Fibroblast of lung (primary cell): ENCODE data around the gene PKP3. TPM values are rescaled to one million over a fixed set of nuclear protein-coding genes. Genes with fewer than 3 reads are reported as not detected.
"Not testable (repeated sequence)": the region's sequence is repeated elsewhere in the genome, so short reads cannot be mapped to it uniquely, and the experiment has no call there.

Experiments
- DNase-seq, 2 donors: peaks; one replicate each; pipeline versions ENCODE4 v3.0.0 to v3.0.0-alpha.2; 2010; ENCODE audit warnings: low read depth in 2 of 2
- H2AFZ ChIP-seq: 2 replicates; pipeline ENCODE4 v1.5.1; 2012; ENCODE audit warnings: low read length, control low read depth, inconsistent platforms
- H3K27ac ChIP-seq: 2 replicates; pipeline ENCODE4 v1.5.1; 2011; ENCODE audit warnings: low read length, control low read depth; ENCODE audit not compliant: insufficient read depth
- H3K27me3 ChIP-seq: 2 replicates; pipeline ENCODE4 v1.5.1; 2011; ENCODE audit warnings: mild to moderate bottlenecking, low read length; ENCODE audit not compliant: control insufficient read depth, insufficient read depth
- H3K36me3 ChIP-seq: 2 replicates; pipeline ENCODE4 v1.5.1; 2011; ENCODE audit warnings: low read length; ENCODE audit not compliant: control insufficient read depth, insufficient read depth
- H3K4me1 ChIP-seq: 2 replicates; pipeline ENCODE4 v1.5.1; 2011; ENCODE audit warnings: low read length; ENCODE audit not compliant: control insufficient read depth, insufficient read depth; ENCODE audit errors: extremely low read depth
- H3K4me2 ChIP-seq: 2 replicates; pipeline ENCODE4 v1.5.1; 2011; ENCODE audit warnings: low read length, control low read depth; ENCODE audit not compliant: insufficient read depth; ENCODE audit errors: extremely low read depth
- H3K4me3 ChIP-seq, 4 experiments: fragments of 200-600 bp in 1 of 4; sonication (generic) in 1 of 4; replicated peaks in 1 of 4; 2 replicates each; pipeline ENCODE4 v1.5.1; 2011 to 2016; ENCODE audit warnings: low read length in 4 of 4, low read depth in 3 of 4, mild to moderate bottlenecking in 3 of 4, control low read depth in 2 of 4, inconsistent platforms in 1 of 4, mixed read lengths in 1 of 4; ENCODE audit not compliant: insufficient read depth in 1 of 4; ENCODE audit errors: control extremely low read depth in 1 of 4
- H3K79me2 ChIP-seq: 2 replicates; pipeline ENCODE4 v1.5.1; 2012; ENCODE audit warnings: mild to moderate bottlenecking, low read length, inconsistent platforms; ENCODE audit not compliant: control insufficient read depth, insufficient read depth
- H3K9ac ChIP-seq: 2 replicates; pipeline ENCODE4 v1.5.1; 2011; ENCODE audit warnings: mild to moderate bottlenecking, low read length, control low read depth; ENCODE audit not compliant: insufficient read depth
- H3K9me3 ChIP-seq: 2 replicates; pipeline ENCODE4 v1.5.1; 2012; ENCODE audit warnings: low read depth, low read length; ENCODE audit not compliant: control insufficient read depth, insufficient read depth
- H4K20me1 ChIP-seq: 2 replicates; pipeline ENCODE4 v1.5.1; 2011; ENCODE audit warnings: low read length; ENCODE audit not compliant: control insufficient read depth, insufficient read depth; ENCODE audit errors: extremely low read depth
- EZH2 ChIP-seq: IDR thresholded peaks from 2 replicates; pipeline ENCODE4 v1.5.1; 2012; ENCODE audit warnings: low read length, control low read depth, mild to moderate bottlenecking; ENCODE audit errors: missing control alignments
- polyA plus RNA-seq, 2 donors: library from polyadenylated mRNA; depleted of rRNA in 1 of 2; stranded (reverse) in 1 of 2; unstranded in 1 of 2; fragments of >200 nt; gene quantifications; 2 replicates each; pipeline ENCODE4 v1.2.1, GENCODE V29; 2011 to 2012; ENCODE audit warnings: missing spikeins in 1 of 2
- total RNA-seq: library from RNA; depleted of rRNA; stranded (reverse); fragments of >200 nt; gene quantifications from 2 replicates; pipeline ENCODE4 v1.2.1, GENCODE V29; 2014
- TF ChIP-seq, protein P1 (sequence below), 2 donors: IDR thresholded peaks in 1 of 2; conservative IDR thresholded peaks in 1 of 2; 1 replicate in 1 of 2; 2 replicates in 1 of 2; pipeline ENCODE4 v1.5.1; 2011 to 2012; ENCODE audit warnings: low read length in 2 of 2, control low read depth in 1 of 2, inconsistent platforms in 1 of 2, low read depth in 1 of 2, mild to moderate bottlenecking in 1 of 2

Gene PKP3
- total and polyA plus RNA-seq, 2 donors (not counting 1 experiment from before 2014, with no cell fraction given) = 0.17 to 0.83 TPM

GRCh38 chr11:399731-400211, 5.8 kb downstream of the PKP3 start:
- DNase-seq = no peak
- Histone ChIP-seq H3K4me1 (peaks cover under 1% of the 10 kb centered on the region), H3K4me2 (no peak overlapping the region), H3K9me3 (no peaks in the 10 kb centered on the region), H4K20me1 (no peaks in the 10 kb centered on the region), H3K79me2 (no peaks in the 10 kb centered on the region), H3K27ac (no peak overlapping the region), H3K9ac (no peak overlapping the region), H2AFZ (no peak overlapping the region), H3K4me3 (no peak overlapping the region), H3K27me3 (no peaks in the 10 kb centered on the region), H3K36me3 (no peaks in the 10 kb centered on the region)
- TF ChIP-seq, protein P1, sequence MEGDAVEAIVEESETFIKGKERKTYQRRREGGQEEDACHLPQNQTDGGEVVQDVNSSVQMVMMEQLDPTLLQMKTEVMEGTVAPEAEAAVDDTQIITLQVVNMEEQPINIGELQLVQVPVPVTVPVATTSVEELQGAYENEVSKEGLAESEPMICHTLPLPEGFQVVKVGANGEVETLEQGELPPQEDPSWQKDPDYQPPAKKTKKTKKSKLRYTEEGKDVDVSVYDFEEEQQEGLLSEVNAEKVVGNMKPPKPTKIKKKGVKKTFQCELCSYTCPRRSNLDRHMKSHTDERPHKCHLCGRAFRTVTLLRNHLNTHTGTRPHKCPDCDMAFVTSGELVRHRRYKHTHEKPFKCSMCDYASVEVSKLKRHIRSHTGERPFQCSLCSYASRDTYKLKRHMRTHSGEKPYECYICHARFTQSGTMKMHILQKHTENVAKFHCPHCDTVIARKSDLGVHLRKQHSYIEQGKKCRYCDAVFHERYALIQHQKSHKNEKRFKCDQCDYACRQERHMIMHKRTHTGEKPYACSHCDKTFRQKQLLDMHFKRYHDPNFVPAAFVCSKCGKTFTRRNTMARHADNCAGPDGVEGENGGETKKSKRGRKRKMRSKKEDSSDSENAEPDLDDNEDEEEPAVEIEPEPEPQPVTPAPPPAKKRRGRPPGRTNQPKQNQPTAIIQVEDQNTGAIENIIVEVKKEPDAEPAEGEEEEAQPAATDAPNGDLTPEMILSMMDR (conservative IDR thresholded peaks at IDR 0.05 in 1 of 2, IDR thresholded peaks at IDR 0.05 in 1 of 2; ENCODE audit: low read depth in 1 of 2, low read length in 2 of 2) = no peak
- no peak for TF ChIP-seq EZH2

DNA sequence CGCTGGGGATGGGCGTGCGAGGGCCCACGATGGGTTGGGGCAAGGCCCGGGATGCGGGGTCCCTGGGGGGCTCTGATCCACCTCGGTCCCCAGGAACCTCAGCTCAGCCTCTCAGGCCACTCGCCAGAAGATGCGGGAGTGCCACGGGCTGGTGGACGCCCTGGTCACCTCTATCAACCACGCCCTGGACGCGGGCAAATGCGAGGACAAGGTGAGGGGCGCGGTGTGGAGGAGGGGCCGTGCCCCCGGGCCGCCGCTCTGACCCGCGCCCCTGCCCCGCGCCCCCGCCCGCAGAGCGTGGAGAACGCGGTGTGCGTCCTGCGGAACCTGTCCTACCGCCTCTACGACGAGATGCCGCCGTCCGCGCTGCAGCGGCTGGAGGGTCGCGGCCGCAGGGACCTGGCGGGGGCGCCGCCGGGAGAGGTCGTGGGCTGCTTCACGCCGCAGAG, 6.3 kb downstream of the PKP3 start:
- no peak for TF ChIP-seq EZH2
- TF ChIP-seq, protein P1 (conservative IDR thresholded peaks at IDR 0.05 in 1 of 2, IDR thresholded peaks at IDR 0.05 in 1 of 2; ENCODE audit: low read depth in 1 of 2, low read length in 2 of 2) = no peak
- no peaks in the 10 kb centered on the region for H3K79me2 ChIP-seq

GRCh38 chr11:401196-401595, 7.2 kb downstream of the PKP3 start:
- H3K4me1 ChIP-seq, H3K9ac ChIP-seq, H3K79me2 ChIP-seq, H3K4me3 ChIP-seq, DNase-seq, H3K27me3 ChIP-seq, H3K9me3 ChIP-seq, H4K20me1 ChIP-seq, H2AFZ ChIP-seq, H3K4me2 ChIP-seq, H3K36me3 ChIP-seq, H3K27ac ChIP-seq: not testable (repeated sequence)

More for the DNA sequence above, 6.3 kb downstream of the PKP3 start:
- Histone ChIP-seq H3K9me3 (no peaks in the 10 kb centered on the region), H3K27me3 (no peaks in the 10 kb centered on the region), H2AFZ (no peak overlapping the region), H3K9ac (no peak overlapping the region), H3K4me1 (no peaks in the 10 kb centered on the region), H3K4me2 (no peak overlapping the region), H3K27ac (no peak overlapping the region), H3K4me3 (no peak overlapping the region), H3K36me3 (no peaks in the 10 kb centered on the region), H4K20me1 (no peaks in the 10 kb centered on the region)
- no peak for DNase-seq
